Measurements from ENCODE around the gene ADGRA3.

GRCh38 chr4:22391551-22391950, 124.3 kb downstream of the ADGRA3 start:
- TF ChIP-seq CTCF (conservative IDR thresholded peaks at IDR 0.05; ENCODE audit: low read depth, low read length) (no peak), EZH2 (IDR thresholded peaks at IDR 0.05; ENCODE audit: low read length, unreplicated experiment) (no peak), EZH2phosphoT487 (IDR thresholded peaks at IDR 0.05; ENCODE audit: borderline replicate concordance, low read length) (no peak)
